Nephron (organoid): ENCODE measurements around the gene TGM3.

Source experiments
- H3K27ac Mint-ChIP-seq, 3 experiments: 2 replicates each; pipeline ENCODE4 v1.8.0; 2020; ENCODE audit warnings: mixed read lengths in 3 of 3, mild to moderate bottlenecking in 2 of 3, moderate library complexity in 1 of 3
- H3K27me3 Mint-ChIP-seq: 2 replicates; pipeline ENCODE4 v1.8.0; 2021; ENCODE audit warnings: low read depth, mild to moderate bottlenecking, moderate library complexity, mixed read lengths
- H3K36me3 Mint-ChIP-seq: 2 replicates; pipeline ENCODE4 v1.8.0; 2020; ENCODE audit warnings: low read depth, mixed read lengths
- H3K4me1 Mint-ChIP-seq: 2 replicates; pipeline ENCODE4 v1.8.0; 2020; ENCODE audit warnings: mixed read lengths
- H3K4me3 Mint-ChIP-seq, 3 experiments: 2 replicates each; pipeline ENCODE4 v1.8.0; 2020; ENCODE audit warnings: mild to moderate bottlenecking in 3 of 3, mixed read lengths in 3 of 3, moderate library complexity in 2 of 3
- H3K9me3 Mint-ChIP-seq: 2 replicates; pipeline ENCODE4 v1.8.0; 2020; ENCODE audit warnings: mixed read lengths
- TF ChIP-seq, protein P1 (sequence below), 3 experiments: fragments of 200-600 bp; sonication (generic); IDR thresholded peaks; one replicate each; pipeline ENCODE4 v1.5.0; 2021; ENCODE audit warnings: antibody characterized with exemption in 3 of 3; ENCODE audit not compliant: unreplicated experiment in 3 of 3

Gene TGM3

DNA sequence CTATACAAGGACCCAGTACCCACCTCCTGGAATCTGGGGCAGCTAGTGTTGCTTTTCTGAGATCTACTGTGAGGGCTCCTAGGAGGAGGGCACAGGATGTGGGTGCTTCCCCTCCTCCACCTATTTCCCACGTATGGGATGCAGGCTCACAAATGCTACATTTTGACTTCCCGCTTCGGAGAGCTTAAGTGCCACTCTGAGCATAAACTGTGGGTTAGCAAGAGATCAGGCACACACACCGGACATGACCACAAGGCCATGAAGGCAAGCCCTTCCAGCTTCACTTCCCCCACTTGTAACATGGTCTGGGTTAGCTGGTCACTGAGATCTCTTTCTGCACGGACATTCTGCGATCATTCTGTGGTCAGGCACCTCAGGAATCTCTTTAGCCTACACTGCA is 15.7 kb upstream of the TGM3 start:
- no peaks in the 10 kb centered on the region for H3K27me3 Mint-ChIP-seq
- no peaks in the 10 kb centered on the region for H3K36me3 Mint-ChIP-seq
- H3K27ac Mint-ChIP-seq = no peak overlapping the region
- TF ChIP-seq, protein P1, sequence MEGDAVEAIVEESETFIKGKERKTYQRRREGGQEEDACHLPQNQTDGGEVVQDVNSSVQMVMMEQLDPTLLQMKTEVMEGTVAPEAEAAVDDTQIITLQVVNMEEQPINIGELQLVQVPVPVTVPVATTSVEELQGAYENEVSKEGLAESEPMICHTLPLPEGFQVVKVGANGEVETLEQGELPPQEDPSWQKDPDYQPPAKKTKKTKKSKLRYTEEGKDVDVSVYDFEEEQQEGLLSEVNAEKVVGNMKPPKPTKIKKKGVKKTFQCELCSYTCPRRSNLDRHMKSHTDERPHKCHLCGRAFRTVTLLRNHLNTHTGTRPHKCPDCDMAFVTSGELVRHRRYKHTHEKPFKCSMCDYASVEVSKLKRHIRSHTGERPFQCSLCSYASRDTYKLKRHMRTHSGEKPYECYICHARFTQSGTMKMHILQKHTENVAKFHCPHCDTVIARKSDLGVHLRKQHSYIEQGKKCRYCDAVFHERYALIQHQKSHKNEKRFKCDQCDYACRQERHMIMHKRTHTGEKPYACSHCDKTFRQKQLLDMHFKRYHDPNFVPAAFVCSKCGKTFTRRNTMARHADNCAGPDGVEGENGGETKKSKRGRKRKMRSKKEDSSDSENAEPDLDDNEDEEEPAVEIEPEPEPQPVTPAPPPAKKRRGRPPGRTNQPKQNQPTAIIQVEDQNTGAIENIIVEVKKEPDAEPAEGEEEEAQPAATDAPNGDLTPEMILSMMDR (IDR thresholded peaks at IDR 0.05; ENCODE audit: unreplicated experiment in 3 of 3) = no peak
- no peaks in the 10 kb centered on the region for H3K4me1 Mint-ChIP-seq
- no peak overlapping the region for H3K4me3 Mint-ChIP-seq
- H3K9me3 Mint-ChIP-seq = peaks cover 3% of the 10 kb centered on the region

- Mint-ChIP-seq H3K36me3 (no peaks in the 10 kb centered on the region), H3K27ac (no peak overlapping the region), H3K4me1 (no peaks in the 10 kb centered on the region), H3K27me3 (no peaks in the 10 kb centered on the region), H3K9me3 (peaks cover 3% of the 10 kb centered on the region), H3K4me3 (no peak overlapping the region)
- TF ChIP-seq, protein P1 (IDR thresholded peaks at IDR 0.05; ENCODE audit: unreplicated experiment in 3 of 3) = no peak
Observed at GRCh38 chr20:2281563-2281962, 14.2 kb upstream of the TGM3 start.

DNA sequence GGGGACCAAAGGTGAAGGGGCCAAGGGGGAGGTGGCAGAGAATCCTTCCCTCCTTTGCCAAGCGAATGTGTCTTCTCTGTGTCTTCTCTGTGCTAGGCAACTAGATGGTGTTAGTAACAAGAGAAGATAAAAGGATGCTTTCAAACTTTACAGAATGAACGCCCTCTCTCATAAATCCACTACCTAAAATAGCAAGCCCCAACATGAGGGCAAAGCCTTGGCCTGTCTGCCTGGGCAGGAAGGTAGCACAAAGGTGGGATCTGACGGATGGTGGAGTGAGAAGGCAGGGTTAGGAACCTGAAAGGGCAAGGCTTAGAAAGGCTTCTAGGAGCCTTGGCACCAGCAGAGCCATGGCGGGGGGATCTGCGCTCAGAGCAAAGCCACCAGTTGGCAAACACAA is 13.6 kb upstream of the TGM3 start:
- no peaks in the 10 kb centered on the region for H3K27me3 Mint-ChIP-seq
- TF ChIP-seq, protein P1 (IDR thresholded peaks at IDR 0.05; ENCODE audit: unreplicated experiment in 3 of 3) = no peak
- H3K4me3 Mint-ChIP-seq = no peak overlapping the region
- H3K4me1 Mint-ChIP-seq = no peaks in the 10 kb centered on the region
- peaks cover 3% of the 10 kb centered on the region for H3K9me3 Mint-ChIP-seq
- H3K27ac Mint-ChIP-seq = peak overlapping the region in 1 of 3 experiments; percentile 16
- no peaks in the 10 kb centered on the region for H3K36me3 Mint-ChIP-seq

- Mint-ChIP-seq H3K27me3 (no peaks in the 10 kb centered on the region), H3K4me3 (no peak overlapping the region), H3K27ac (peak overlapping the region in 2 of 3 experiments; percentile 48 to 82), H3K36me3 (no peaks in the 10 kb centered on the region), H3K9me3 (peaks cover 3% of the 10 kb centered on the region), H3K4me1 (no peaks in the 10 kb centered on the region)
- TF ChIP-seq, protein P1 (IDR thresholded peaks at IDR 0.05; ENCODE audit: unreplicated experiment in 3 of 3) = no peak
Observed at GRCh38 chr20:2283706-2284423, 11.9 kb upstream of the TGM3 start.

DNA sequence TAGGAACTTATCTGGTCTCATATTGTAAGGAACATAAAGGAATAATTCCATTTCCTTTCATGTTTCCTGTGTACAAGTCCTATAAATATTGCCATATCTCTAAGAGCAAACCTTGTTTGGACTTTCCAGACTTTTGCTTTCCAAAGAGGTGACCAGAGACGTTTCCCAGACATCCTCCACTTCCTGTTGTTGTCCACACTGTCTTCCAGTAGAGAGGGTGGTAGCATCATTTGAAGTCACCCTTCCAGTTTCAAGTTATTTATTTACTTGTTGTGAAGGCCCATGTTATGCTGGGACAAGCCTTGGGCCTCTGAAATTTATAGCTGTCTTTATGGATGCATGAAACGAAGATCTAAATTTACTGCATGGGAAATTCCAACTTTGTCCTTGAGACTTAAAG is 10.6 kb upstream of the TGM3 start:
- Mint-ChIP-seq H3K4me1 (peaks cover 6% of the 10 kb centered on the region), H3K36me3 (no peaks in the 10 kb centered on the region), H3K4me3 (no peak overlapping the region), H3K27me3 (no peaks in the 10 kb centered on the region), H3K9me3 (peaks cover 3% of the 10 kb centered on the region), H3K27ac (peak overlapping the region in 2 of 3 experiments; percentile 24 to 43)
- TF ChIP-seq, protein P1 (IDR thresholded peaks at IDR 0.05; ENCODE audit: unreplicated experiment in 3 of 3) = no peak

- Mint-ChIP-seq H3K4me3 (no peak overlapping the region), H3K9me3 (peaks cover 2% of the 10 kb centered on the region), H3K27me3 (no peaks in the 10 kb centered on the region), H3K36me3 (no peaks in the 10 kb centered on the region), H3K27ac (peak overlapping the region in 1 of 3 experiments; percentile 43), H3K4me1 (peaks cover 6% of the 10 kb centered on the region)
- TF ChIP-seq, protein P1 (IDR thresholded peaks at IDR 0.05; ENCODE audit: unreplicated experiment in 3 of 3) = no peak
Observed at GRCh38 chr20:2285613-2286012, 10.2 kb upstream of the TGM3 start.
